ENCODE data around the gene FAM228A.
"Not testable (repeated sequence)": the region's sequence is repeated elsewhere in the genome, so short reads cannot be mapped to it uniquely, and the experiment has no call there.

FAM228A gene

DNA sequence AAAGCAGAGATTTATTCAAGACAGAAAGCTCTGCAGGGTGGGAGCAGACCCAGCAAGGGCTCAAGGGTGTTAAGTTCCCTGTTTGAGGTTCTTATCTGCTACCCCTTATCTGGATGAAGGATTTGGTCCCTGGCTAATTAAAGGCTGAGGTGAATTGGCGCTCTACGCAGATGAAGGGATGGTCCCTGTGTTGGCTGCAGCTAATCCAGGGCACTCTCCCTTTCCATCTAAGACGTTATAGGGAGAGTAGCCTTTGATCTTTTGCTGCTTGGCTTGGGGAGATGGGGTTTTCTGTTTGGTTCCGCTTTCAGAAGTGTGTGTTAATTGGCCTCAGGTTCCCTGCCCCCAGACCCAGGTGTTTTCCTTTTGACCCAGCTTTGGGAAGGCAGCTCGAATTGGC, 17.0 kb downstream of the FAM228A start:
- Mint-ChIP-seq H3K4me1 (peaks cover 28% of the 10 kb centered on the region), H3K27ac (no peak overlapping the region), H3K36me3 (ENCODE audit: low read depth) (peaks cover 25% of the 10 kb centered on the region), H3K27me3 (ENCODE audit: low read depth, poor library complexity) (no peaks in the 10 kb centered on the region), H3K9me3 (peaks cover 35% of the 10 kb centered on the region), H3K4me3 (no peak overlapping the region)
- TF ChIP-seq, protein P1, sequence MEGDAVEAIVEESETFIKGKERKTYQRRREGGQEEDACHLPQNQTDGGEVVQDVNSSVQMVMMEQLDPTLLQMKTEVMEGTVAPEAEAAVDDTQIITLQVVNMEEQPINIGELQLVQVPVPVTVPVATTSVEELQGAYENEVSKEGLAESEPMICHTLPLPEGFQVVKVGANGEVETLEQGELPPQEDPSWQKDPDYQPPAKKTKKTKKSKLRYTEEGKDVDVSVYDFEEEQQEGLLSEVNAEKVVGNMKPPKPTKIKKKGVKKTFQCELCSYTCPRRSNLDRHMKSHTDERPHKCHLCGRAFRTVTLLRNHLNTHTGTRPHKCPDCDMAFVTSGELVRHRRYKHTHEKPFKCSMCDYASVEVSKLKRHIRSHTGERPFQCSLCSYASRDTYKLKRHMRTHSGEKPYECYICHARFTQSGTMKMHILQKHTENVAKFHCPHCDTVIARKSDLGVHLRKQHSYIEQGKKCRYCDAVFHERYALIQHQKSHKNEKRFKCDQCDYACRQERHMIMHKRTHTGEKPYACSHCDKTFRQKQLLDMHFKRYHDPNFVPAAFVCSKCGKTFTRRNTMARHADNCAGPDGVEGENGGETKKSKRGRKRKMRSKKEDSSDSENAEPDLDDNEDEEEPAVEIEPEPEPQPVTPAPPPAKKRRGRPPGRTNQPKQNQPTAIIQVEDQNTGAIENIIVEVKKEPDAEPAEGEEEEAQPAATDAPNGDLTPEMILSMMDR (IDR thresholded peaks at IDR 0.05), result no peak
- DNase-seq, result no peak

DNA sequence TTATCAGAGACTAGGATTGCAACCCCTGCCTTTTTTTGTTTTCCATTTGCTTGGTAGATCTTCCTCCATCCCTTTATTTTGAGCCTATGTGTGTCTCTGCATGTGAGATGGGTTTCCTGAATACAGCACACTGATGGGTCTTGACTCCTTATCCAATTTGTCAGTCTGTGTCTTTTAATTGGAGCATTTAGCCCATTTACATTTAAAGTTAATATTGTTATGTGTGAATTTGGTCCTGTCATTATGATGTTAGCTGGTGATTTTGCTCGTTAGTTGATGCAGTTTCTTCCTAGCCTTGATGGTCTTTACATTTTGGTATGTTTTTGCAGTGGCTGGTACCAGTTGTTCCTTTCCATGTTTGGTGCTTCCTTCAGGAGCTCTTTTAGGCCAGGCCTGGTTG, 22.4 kb downstream of the FAM228A start:
- H3K4me3 Mint-ChIP-seq; DNase-seq; H3K27ac Mint-ChIP-seq; H3K27me3 Mint-ChIP-seq (ENCODE audit: low read depth, poor library complexity); H3K36me3 Mint-ChIP-seq (ENCODE audit: low read depth); H3K4me1 Mint-ChIP-seq: not testable (repeated sequence)
- peaks cover 26% of the 10 kb centered on the region for H3K9me3 Mint-ChIP-seq

DNA sequence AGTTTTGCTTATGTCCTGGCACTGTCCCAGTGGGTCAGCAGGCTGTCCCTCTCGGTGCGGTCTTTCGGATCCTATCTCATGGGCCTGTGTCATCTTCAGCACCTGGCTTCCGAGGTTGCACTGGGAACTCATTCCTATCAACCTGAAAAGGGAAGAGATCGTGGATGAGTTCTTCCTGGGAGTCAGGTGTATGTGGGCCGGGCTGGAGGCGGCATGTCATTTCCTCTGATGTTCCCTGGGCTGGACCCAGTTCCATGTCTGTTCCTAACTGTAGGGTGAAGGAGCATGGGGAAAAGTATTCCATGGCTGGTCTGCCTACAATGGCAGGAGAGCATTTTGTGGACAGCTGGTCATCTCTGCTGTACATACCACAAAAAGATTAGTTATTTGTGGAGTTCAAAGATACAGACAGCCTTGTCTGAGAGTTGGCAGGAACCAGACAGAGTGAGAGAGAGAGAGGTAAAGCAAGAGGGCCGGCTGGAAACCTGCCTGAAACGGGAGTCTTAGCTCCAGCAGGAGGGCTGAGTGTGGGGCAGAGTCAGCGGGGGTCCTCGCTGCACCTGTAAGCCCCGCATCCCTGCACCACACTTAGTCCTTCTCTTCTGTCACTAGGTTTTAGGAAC, 25.2 kb downstream of the FAM228A start:
- DNase-seq, result no peak
- H3K27me3 Mint-ChIP-seq (ENCODE audit: low read depth, poor library complexity), result no peaks in the 10 kb centered on the region
- no peak overlapping the region for H3K27ac Mint-ChIP-seq
- H3K4me3 Mint-ChIP-seq, result no peak overlapping the region
- peaks cover 7% of the 10 kb centered on the region for H3K36me3 Mint-ChIP-seq (ENCODE audit: low read depth)
- H3K9me3 Mint-ChIP-seq, result peaks cover 25% of the 10 kb centered on the region
- H3K4me1 Mint-ChIP-seq, result peaks cover 20% of the 10 kb centered on the region
- TF ChIP-seq, protein P1 (IDR thresholded peaks at IDR 0.05), result no peak

DNA sequence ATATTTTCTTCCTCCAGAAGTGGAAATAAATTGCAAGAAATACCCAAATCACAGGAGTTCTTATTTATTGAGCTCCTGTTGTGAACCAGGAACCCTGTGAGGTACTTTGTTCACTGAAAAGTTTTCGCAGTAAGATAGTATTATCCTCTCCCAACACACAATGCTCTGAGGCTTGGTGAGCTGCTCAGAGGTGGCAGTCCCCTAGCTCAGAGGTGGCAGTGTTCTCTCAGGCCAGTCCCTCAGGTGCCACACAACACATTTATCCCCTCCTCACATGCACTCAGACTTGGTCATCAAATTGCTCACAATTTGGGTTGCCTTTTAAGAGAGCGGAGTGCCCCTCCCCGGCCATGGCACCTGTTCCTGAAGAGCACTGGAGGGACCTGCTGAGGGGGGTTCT, 25.9 kb downstream of the FAM228A start:
- Mint-ChIP-seq H3K4me3 (no peak overlapping the region), H3K27ac (no peak overlapping the region), H3K27me3 (ENCODE audit: low read depth, poor library complexity) (peaks cover 3% of the 10 kb centered on the region), H3K9me3 (peaks cover 21% of the 10 kb centered on the region), H3K4me1 (peaks cover 27% of the 10 kb centered on the region), H3K36me3 (ENCODE audit: low read depth) (peaks cover 7% of the 10 kb centered on the region)
- TF ChIP-seq, protein P1 (IDR thresholded peaks at IDR 0.05), result no peak
- no peak for DNase-seq

DNA sequence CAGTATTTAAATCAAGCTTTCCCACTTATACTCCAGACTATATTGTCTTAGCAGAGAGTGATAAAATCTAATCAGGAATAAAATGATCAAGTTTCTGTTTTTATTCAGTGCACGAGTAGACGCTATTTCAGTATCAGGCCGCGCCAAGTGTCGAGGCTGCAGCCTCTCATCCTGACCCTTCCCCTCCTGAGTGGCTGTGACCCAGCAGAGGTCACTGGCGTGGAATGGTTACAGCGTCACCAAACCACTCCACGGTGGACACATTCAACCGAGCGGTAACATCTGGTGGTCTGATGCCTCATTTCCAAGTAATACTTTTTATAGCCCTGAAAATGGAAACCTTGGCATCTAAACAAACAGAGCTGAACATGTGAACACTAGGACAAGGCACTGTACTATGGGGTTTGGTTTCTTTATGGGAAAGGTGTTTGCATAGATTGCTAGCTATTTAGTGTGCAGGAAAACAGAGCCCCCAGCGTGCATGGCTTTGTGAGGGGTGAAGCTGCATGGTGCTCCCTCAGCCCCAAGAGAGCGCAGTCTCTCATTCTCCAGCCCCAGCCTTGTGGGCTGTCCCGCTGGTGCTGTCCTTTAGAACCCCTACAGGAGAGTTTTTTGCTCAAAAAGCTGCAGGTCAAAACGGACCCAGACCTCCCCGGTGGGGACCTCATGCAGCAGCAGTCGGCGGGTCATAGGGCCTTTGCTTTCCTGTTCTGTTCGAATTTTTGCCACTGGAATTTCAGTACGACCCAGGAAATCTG, 28.4 kb downstream of the FAM228A start:
- Mint-ChIP-seq H3K4me1 (peaks cover 30% of the 10 kb centered on the region), H3K9me3 (peaks cover 3% of the 10 kb centered on the region), H3K36me3 (ENCODE audit: low read depth) (no peaks in the 10 kb centered on the region), H3K27ac (no peak overlapping the region), H3K4me3 (no peak overlapping the region), H3K27me3 (ENCODE audit: low read depth, poor library complexity) (peaks cover 3% of the 10 kb centered on the region)
- DNase-seq, result no peak
- TF ChIP-seq, protein P1 (IDR thresholded peaks at IDR 0.05), result no peak

DNA sequence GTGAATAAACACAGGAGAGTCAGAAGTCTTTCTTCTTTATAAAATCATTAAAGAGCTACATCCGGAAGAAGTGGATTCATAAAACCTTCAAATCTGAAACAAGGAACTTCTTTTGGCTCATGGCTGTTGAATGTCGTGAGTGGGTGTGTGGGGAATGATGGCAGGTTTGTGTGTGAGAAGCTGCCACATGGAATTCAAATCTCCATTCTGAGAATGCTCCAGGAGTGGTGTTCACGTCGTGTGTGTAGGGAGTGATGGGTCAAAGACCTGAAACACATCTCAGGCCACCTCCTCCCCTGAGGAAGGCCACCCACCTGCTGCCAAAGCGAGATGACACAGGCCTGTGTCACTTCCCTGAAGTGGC, 28.9 kb downstream of the FAM228A start:
- no peaks in the 10 kb centered on the region for H3K36me3 Mint-ChIP-seq (ENCODE audit: low read depth)
- H3K9me3 Mint-ChIP-seq, result no peaks in the 10 kb centered on the region
- H3K4me3 Mint-ChIP-seq, result no peak overlapping the region
- peaks cover 3% of the 10 kb centered on the region for H3K27me3 Mint-ChIP-seq (ENCODE audit: low read depth, poor library complexity)
- peaks cover 30% of the 10 kb centered on the region for H3K4me1 Mint-ChIP-seq
- TF ChIP-seq, protein P1 (IDR thresholded peaks at IDR 0.05), result no peak
- peak overlapping the region; percentile 60 for H3K27ac Mint-ChIP-seq
- DNase-seq, result no peak
